Measurements from ENCODE around the gene INSM2. TPM values are rescaled to one million over a fixed set of nuclear protein-coding genes. Genes with fewer than 3 reads are reported as not detected.

INSM2 gene
- total RNA-seq, 4 donors from 2014 or later, result not detected

- no peak for TF ChIP-seq CTCF (IDR thresholded peaks at IDR 0.05; ENCODE audit: low read depth)
Observed at GRCh38 chr14:35531960-35532747, 1.8 kb upstream of the INSM2 start.

- TF ChIP-seq CTCF (IDR thresholded peaks at IDR 0.05; ENCODE audit: low read depth), result no peak
Observed at GRCh38 chr14:35532783-35533356, 1.1 kb upstream of the INSM2 start.

GRCh38 chr14:35534208-35534872, 376 bp downstream of the INSM2 start:
- no peak for TF ChIP-seq CTCF (IDR thresholded peaks at IDR 0.05; ENCODE audit: low read depth)

GRCh38 chr14:35534873-35535482, 1.0 kb downstream of the INSM2 start:
- no peak for TF ChIP-seq CTCF (IDR thresholded peaks at IDR 0.05; ENCODE audit: low read depth)

- no peak for TF ChIP-seq CTCF (IDR thresholded peaks at IDR 0.05; ENCODE audit: low read depth)
Observed at GRCh38 chr14:35535483-35536112, 1.6 kb downstream of the INSM2 start.

- no peak for TF ChIP-seq CTCF (IDR thresholded peaks at IDR 0.05; ENCODE audit: low read depth)
Observed at GRCh38 chr14:35539969-35540368, 6.0 kb downstream of the INSM2 start.

Measured in subcutaneous adipose tissue (tissue), 4 donors.